Renal pelvis (tissue), 4 donors: ENCODE measurements around the gene JAGN1. TPM values are rescaled to one million over a fixed set of nuclear protein-coding genes. Genes with fewer than 3 reads are reported as not detected.
A peak's percentile ranks its signal among the peaks of the same experiment; 100 is the strongest.
"Not testable (repeated sequence)": the region's sequence is repeated elsewhere in the genome, so short reads cannot be mapped to it uniquely, and the experiment has no call there.

ENCODE experiments used
- DNase-seq: peaks from one replicate; pipeline ENCODE4 v3.0.0-alpha.2; 2013
- polyA plus RNA-seq, 3 donors: library from polyadenylated mRNA; unstranded; fragments of 120-200 nt; gene quantifications; one replicate each; pipeline ENCODE4 v1.2.1, GENCODE V29; 2013; ENCODE audit not compliant: insufficient read length in 3 of 3

JAGN1 gene
- polyA plus RNA-seq, 3 donors = 44.5 to 49.8 (median 46.7) TPM

DNA sequence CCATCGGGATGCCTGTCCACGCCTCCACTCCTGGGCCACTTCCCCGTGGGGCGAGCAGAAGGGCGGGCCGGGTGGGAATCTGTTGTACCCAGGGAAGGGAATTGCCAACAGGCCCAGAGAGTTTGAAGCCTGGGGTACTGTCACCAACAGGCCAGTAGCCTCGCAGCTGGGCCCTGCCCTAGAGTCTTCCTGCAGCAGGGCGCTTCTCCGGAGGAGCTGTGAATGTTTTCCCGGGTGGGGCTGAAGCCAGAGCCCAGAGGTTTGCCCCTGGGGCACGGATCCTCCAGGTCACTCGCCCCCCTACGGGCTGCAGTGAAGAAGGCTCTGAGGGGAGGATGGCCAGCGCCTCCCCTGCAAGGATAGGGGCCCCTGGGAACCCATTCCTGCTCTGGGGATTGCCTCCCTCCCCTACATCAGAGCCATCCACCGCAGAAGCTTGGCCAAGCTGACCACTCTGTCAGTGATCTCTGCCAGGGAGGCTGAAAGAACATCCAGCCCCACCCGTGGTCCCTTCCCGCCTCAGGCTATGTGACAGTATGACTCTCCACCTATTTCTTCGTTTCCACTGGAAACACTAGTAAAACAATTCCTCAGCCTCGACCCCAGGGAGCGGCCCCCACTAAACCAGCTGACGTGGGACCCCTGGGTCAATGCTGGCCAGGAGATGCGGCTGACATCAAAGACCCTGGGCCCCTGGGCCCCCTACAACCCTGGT lies 27.2 kb upstream of the JAGN1 start:
- DNase-seq = no peak

- peak; percentile 63 for DNase-seq
Observed at GRCh38 chr3:9864200-9864927, 26.0 kb upstream of the JAGN1 start.

DNA sequence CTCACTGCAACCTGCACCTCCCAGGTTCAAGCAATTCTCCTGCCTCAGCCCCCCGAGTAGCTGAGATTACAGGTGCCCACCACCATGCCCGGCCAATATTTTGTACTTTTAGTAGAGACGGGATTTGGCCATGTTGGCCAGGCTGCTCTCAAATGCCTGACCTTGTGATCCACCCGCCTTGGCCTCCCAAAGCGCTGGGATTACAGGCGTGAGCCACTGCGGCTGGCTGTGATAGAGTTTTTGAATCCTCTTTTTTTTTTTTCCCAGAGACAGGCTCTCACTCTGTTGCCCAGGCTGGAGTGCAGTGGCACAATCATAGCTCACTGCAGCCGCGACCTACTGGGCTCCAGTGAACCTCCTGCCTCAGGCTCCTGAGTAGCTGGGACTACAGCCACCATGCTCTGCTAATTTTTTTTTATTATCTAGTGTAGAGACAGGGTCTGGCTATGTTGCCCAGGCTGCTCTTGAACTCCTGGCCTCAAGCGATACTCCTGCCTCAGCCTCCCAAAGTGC lies 25.2 kb upstream of the JAGN1 start:
- not testable (repeated sequence) for DNase-seq

- DNase-seq = no peak
Observed at GRCh38 chr3:9866639-9867038, 23.8 kb upstream of the JAGN1 start.

DNA sequence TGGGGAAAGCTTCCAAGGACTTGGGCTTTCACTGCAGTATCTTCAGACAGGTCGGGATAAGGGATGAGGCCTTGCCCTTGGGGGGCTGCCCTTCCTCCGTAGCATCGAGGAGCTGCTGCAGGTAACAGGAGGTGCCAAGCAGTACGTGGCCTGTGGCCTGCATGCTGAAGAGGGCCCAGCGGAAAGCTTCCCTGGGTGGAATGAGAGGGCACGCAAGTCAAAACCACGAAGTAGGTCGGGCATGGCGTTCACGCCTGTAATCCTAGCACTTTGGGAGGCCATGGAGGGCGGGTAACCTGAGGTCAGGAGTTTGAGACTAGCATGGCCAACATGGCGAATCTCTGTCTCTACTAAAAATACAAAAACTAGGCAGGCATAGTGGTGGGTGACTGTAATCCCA lies 23.3 kb upstream of the JAGN1 start:
- DNase-seq = no peak

GRCh38 chr3:9869955-9870354 lies 20.5 kb upstream of the JAGN1 start:
- no peak for DNase-seq

DNA sequence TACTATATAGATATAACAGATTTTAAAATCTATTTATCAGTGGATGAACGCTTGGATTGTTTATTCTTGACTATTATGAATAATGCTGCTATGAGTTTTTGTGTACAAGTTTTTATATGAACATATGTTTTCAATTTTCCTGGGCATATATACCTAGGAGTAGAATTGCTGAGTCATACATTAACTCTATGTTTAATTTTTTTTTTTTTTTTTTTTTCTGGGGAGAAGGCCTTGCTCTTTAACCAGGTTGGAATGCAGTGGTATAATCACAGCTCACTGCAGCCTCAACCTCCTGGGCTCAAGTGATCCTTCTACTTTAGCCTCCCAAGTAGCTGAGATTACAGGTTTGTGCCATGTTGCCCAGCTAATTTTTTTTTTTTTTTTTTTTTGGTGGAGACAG lies 19.4 kb upstream of the JAGN1 start:
- no peak for DNase-seq

DNA sequence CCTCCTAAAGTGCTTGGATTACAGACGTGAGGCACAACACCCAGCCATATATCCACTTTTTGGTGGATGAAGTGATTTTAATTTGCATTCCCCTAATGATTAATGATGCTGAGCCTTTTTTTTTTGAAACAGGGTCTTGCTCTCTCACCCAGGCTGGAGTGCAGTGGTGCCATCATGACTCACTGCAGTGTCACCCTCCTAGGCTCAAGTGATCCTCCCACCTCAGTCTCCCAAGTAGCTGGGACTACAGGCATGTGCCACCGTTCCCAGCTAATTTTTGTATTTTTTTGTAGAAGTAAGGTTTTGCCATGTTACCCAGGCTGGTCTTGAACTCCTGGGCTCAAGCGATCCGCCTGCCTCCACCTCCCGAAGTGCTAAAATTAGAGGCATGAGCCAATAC lies 18.3 kb upstream of the JAGN1 start:
- not testable (repeated sequence) for DNase-seq

DNA sequence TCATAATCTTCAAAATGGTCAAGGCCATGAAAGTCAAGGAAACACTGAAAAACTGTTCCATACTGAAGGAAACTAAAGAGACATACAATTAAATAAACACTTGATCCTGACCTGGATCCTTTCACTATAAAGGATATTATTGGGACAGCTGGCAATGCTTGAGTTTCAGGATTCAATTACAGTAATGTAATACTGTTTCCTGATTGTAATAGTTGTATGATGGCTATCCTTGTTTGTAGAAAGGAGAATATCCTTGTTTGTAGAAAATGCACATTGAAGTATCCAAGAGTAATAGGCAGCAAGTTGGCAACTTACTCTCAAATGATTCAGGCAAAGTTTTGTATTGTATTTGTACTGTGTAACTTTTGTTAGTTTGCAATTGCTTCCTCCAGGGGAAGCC lies 15.0 kb upstream of the JAGN1 start:
- DNase-seq = no peak

DNA sequence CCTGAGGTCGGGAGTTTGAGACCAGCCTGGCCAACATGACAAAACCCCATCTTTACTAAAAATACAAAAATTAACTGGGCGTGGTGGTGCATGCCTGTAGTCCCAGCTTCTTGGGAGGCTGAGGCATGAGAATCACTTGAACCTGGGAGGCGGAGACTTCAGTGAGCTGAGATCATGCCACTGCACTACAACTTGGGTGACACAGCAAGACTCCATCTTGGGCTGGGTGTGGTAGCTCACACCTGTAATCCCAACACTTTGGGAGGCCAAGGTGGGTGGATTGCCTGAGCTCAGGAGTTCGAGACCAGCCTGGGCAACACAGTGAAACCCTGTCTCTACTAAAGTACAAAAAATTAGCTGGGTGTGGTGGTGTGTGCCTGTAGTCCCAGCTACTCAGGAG lies 14.2 kb upstream of the JAGN1 start:
- not testable (repeated sequence) for DNase-seq

GRCh38 chr3:9876991-9877390 lies 13.4 kb upstream of the JAGN1 start:
- no peak for DNase-seq

DNA sequence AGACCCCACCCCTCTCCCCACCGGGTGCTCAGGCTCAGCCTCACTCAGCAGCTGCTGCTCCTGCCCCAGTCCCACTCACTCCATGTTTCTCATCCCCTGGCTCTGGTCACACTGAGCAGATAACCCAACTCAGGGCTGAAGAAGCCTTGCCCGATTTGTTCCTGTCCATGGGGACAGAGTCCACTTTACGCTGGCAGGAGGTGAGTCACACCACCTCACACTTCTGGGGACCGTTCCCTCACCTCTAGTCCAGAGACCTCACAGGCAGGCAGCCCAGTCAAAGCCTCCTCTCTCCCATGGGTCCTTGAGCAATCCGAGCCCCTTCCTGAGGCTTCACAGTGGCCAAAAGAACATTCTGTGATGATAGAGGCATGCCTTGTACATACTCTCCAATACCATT lies 11.7 kb upstream of the JAGN1 start:
- DNase-seq = no peak

DNA sequence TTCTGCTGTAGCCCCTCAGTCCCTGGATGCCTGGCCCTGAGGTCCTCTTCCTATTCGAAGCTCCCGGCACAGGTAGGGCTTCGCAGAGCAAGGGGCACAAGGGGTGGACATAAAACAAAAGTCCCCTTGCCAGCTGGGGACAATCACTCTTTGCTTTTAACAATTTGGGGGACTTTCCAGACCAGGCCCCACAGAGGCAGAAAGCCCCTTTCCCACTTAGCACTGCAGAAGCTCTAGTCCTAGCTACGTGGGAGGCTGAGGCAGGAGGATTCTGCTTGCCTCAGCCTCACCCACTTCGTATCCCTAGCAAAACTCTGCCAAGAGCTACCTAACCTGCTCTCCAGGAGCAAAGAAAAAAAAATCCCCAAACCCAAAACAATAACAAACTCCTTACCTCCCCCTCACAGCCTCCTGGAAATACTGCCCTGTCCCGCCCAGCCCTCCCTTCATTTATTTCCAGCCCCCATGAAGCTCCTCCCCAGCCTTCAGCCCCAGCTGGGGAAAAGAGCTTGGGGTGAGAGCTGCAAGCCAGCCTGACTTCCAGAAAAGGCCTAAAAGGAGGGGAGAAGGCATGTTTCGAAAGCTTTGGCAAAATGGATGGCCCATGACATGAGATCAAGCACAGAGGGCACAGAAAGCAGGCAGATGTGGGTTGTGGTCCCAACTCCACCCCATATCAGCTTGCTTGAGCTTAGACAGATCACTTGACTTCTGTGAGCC lies 10.4 kb upstream of the JAGN1 start, which contains the start of gene CIDEC:
Gene CIDEC (minus strand): TSS at position 424 of the 720 bp plus-strand sequence. CDS start 1,767 bp downstream, outside the sequence.
- no peak for DNase-seq

- no peak for DNase-seq
Observed at GRCh38 chr3:9881441-9881840, 9.0 kb upstream of the JAGN1 start.

DNA sequence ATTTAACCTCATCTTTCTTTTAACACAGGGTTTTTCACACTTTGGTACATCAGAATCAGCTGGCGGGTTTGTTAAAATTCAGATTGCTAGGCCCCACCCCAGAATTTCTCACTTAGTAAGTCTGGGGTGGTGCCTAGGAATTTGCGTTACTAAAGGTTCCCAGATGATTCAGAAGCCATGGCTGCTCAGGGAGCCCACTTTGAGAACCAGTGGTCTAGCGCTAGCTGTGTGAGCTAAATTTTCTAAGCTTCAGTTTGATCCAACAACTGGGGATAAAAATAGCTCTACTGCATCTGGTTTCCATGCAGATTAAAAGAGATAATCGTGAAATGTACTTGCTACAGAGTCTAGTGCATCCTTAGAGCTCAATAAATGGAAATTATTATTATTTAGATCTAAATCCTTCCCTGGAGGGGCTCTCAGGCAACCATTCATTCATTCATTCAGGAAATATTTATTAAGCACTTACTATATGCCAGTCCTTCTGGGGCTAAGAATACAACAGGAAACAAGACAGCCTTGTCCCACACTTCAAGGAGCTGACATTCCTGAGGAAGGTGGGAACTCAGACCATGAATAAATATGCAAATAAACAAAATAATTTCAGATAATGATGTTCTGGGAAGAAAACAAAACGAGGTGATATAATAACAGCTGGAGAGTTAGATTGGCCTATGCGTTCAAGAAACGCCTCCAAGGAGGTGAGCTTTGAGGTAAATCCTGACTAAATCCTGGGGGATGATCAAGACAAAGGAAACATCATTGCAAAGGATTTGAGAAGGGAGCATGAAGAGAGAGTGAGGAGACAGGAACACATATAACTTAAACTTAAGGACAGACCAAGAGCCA lies 6.5 kb upstream of the JAGN1 start:
- no peak for DNase-seq

DNA sequence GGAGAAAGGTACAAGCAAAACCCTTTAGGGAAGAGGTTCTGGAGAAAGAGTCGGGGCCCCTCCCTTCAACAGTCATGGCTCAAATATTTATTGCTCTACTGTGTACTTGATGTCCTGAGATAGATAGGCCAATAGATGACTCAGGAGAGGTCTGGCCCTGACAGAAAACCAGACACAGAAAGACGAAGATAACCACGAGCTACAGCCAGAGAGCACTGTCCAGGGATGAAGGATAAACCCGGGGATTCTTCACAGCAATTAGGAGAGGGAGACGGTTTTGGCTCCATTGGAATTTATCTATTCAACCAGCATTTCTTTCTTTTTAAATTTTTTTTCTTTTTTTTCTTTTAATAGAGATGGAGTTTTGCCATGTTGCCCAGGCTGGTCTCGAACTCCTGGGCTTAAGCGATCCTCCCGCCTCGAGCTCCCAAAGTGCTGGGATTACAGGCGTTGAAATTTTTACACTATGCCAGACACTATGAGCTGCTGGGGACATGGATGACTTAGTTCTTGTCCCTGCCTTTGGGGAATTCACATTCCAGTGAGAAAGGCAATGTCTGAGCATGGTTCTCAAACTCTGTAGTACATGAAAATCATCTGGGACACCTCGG lies 5.8 kb upstream of the JAGN1 start:
- DNase-seq = no peak

- DNase-seq = no peak
Observed at GRCh38 chr3:9886328-9886727, 4.1 kb upstream of the JAGN1 start.

DNA sequence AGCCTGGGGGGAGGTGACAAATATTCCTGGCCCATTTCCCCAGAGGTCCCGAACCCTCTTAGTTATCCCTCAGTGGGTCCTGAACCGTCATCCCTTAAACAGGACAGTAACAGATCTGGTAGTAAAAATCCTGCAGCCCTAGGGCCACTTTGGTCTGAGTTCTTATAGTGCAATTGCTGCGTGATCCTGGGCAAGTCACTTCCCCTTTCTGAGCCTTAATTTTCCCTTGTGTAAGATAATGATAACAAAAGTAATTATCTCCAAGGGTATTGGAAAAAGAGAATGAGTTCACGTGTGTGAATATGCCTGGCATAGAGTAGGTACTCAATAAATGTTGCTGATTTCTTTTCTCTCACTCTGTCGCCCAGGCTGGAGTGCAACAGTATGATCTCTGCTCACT lies 2.9 kb upstream of the JAGN1 start:
- no peak for DNase-seq

DNA sequence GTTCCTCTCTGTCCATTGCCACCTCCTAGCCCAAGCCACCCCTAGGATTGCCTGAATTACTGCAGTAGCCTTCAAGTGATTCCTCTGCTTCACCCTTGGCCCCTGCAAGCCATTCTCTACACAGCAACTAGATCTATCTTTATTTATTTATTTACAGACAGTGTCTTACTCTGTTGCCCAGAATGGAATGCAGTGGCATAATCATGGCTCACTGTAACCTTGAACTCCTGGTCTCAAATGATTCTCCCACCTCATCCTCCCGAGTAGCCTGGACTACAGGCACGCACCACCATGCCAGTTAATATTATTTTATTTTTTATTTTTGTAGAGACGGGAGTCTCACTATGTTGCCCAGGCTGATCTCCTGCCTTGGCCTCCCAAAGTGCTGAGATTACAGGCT lies 1.9 kb upstream of the JAGN1 start:
- no peak for DNase-seq

- no peak for DNase-seq
Observed at GRCh38 chr3:9889405-9889804, 1.0 kb upstream of the JAGN1 start.

DNA sequence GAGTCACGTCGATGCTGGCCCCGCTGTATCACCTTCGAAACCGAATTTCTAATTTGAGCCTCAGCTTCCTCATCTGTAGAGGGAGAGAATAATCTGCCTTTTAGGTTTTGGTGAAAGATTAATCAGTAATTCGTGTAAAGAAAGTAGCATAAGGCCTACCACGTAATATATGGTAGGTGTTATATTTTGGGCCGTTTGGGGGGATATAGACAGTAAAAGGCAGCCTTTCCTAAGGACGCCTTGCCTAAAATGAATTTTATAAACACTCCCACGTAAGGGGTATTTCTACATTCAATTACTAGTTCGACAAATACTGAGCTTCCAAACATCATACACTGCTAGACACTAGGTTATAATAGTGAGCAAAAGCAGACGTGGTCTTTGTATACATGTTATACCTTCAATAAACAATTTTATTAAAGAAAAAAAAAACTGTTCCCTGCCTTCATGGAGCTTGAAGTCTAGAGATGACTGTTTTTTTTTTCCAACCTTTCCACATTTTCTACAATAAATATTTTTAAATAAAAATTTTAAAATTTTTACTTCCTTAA lies 737 bp downstream of the JAGN1 start:
- DNase-seq = no peak
